GM18868 (cell line): ENCODE measurements around the gene FGGY.
A peak's percentile ranks its signal among the peaks of the same experiment; 100 is the strongest.
"Not testable (repeated sequence)": the region's sequence is repeated elsewhere in the genome, so short reads cannot be mapped to it uniquely, and the experiment has no call there.

ENCODE experiments used
- ATAC-seq: cut with Tn5 transposase; IDR thresholded peaks from one replicate; pipeline ENCODE4 v1.9.1; 2021; ENCODE audit warnings: mild to moderate bottlenecking, moderate library complexity; ENCODE audit not compliant: unreplicated experiment

The FGGY gene

GRCh38 chr1:59538476-59538875 lies 241.6 kb downstream of the FGGY start:
- ATAC-seq: not testable (repeated sequence)

DNA sequence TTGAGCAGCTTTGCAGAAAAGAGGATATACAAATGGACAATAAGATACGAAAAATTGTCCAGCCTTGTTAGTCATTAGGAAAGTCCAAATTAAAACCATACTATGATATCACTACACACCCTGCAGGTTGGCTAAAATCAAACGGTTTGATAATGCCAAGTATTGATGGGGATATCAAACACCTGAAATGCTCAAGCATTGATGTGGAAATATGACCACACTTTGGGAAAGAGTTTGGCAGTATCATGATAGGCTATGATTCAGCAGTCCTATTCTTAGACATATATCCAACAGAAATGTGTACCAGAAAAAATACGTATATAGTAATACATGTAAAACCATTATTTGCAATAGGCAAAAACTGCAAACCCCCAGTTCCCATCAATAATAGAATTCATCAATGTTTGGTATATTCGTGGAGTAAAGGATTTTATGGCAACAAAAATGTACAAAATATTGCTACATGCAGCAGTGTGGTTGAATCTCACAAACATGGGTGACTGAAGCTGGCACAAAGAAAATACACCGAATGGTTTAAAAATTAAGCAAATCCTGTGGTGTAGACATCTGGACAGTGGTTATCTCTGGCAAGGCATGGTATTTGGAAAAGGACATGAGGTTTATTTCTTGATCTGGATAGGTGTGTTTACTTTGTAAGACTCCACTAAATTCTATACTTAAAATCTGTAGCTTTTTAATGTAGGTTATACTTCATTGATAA lies 243.2 kb downstream of the FGGY start:
- ATAC-seq: no peak

DNA sequence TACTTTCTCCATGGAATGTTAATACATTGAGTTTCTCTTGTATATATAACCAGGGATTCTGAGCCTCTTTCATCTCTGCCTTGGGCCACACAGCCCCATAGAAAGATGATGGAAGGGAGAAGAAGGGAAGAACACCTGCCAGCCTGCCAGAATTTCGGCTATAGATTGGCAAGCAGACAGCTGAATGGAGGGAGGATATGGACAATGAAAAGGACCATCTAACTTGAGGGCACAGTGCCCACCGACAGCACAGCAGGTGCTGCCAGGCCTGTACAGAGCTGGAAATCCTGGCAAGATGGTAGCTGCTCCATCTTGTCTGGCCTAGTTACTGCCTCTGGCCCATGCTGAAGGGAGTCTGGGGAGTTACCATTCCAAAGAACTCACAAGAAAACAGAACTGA lies 244.3 kb downstream of the FGGY start:
- no peak for ATAC-seq

DNA sequence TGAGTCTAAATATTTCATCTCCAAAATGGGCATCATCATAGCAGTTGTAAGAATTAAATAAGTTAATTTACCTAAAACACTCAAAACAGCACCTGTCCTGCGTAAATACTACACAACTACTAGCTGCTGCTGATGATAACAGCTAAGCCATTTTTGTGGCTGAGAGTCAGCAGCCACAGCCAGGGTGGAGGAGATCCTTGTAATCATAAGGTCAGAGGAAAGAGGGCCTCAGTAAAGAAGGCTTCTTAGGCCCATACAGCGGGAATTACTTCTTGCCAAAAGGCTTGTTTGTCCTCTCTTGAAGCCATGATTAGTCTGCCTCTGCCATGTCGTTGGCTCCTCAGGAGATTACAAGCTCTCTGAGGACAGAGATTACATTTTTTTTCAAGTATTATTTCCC lies 245.0 kb downstream of the FGGY start:
- no peak for ATAC-seq

- ATAC-seq: no peak
Observed at GRCh38 chr1:59543211-59543668, 246.3 kb downstream of the FGGY start.

DNA sequence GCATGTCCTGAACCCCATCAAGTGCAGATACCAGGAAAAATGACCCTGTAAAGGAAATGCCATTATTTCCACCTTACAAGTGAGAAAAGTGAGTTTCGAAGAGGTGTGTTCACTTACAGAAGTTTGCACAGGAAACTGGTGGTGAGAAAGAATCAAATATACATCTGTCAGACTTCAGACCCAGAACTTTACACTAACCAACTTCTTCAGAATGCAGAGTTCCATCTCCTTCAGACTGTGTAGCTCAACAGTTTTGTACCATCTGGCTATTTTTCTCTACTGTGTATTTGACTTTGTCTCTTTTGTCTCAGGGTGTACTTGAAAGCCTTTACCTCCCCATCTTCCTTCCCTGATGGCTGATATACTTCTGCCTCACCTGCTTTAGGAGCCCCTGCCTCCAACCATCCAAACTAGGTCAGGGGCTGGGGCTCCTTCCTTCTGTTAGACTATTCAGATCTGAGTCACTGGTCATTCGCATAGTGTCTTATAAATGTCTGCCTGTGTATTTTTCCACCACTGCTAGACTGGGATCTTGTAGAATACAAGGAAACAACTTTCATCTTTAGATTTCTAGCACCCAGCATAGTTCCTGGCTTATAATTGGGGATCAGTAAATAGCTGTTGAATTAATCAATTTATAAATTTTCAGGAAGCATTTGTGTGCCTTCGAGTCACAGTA lies 247.9 kb downstream of the FGGY start:
- no peak for ATAC-seq

- no peak for ATAC-seq
Observed at GRCh38 chr1:59545830-59546229, 248.9 kb downstream of the FGGY start.

- no peak for ATAC-seq
Observed at GRCh38 chr1:59549066-59549837, 252.4 kb downstream of the FGGY start.

- no peak for ATAC-seq
Observed at GRCh38 chr1:59549903-59550302, 253.0 kb downstream of the FGGY start.

GRCh38 chr1:59552007-59552406 lies 255.1 kb downstream of the FGGY start:
- ATAC-seq: no peak

DNA sequence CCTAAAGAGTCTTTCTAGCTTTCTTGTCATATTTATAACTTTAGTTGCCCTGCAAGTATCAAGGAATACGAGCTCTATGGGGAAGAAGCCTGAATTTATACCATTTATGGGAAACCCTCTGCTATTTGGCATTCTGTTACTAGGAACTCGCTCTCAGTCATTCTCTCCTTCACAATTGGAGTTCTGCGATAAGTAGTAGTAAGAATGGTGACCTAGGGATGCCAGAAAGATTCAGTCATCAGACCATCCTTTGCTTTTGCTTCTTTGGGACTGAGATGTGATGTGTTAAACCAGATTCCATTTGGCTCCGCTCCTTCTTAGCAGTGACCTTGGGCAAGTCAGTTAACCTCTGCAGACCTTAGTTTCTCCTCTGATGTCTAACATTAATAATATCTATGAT lies 256.5 kb downstream of the FGGY start:
- ATAC-seq: no peak

- ATAC-seq: no peak
Observed at GRCh38 chr1:59554011-59554663, 257.2 kb downstream of the FGGY start.

- no peak for ATAC-seq
Observed at GRCh38 chr1:59554752-59555151, 257.9 kb downstream of the FGGY start.

DNA sequence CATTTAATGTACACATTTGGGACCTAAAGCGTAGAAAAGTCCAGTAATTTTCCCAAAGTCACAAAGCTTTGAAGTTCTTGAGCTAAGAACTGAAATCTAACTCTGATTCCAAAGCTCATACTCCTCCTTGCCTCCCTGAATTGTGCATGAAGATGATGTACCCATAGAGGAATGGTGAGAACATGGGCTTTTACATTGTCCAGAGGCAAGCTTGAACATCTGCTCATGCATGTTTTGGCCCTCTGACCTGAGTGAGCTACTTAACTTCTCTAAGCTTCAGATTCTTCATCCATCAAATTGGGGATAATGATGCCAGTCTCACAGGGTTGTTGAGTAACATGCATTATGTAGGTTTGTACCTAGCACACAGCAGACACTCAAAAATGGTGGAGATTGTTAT lies 259.5 kb downstream of the FGGY start:
- no peak for ATAC-seq

DNA sequence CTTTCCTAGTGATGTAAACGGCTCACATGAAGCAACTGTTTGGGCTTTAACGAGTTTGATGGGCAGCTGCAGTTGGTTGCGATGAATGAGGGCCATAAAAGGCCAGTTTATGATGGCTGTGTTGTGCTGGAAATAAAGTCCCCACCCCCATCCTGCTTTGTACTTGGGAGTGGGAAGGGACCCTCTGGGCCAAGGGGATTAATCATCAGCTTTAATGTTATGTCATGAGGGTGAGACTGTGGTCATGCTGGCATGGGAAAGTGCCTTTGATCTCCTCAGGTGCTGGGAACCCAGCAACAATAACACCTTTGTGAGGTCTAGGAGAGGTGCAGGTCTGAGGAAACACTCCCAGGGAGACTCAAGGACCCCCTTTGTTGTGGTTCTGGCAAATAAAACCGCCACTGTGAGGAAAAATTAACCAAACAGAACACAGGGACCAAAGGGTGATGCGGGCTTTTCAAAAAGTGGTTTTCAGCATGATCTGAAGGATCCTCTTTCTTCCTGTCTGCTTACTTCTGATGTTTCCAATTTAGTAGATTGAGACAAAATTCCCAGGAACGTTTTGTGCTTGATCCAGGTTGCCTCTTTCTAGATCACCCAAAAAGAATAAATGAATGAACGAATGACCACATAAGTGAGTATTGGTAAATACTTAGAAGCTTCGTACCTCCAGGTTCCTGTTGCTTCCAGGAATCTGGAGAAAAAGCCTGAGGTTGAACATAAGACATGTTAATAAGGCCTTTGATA lies 260.1 kb downstream of the FGGY start:
- ATAC-seq: no peak

- no peak for ATAC-seq
Observed at GRCh38 chr1:59557549-59557885, 260.6 kb downstream of the FGGY start.

DNA sequence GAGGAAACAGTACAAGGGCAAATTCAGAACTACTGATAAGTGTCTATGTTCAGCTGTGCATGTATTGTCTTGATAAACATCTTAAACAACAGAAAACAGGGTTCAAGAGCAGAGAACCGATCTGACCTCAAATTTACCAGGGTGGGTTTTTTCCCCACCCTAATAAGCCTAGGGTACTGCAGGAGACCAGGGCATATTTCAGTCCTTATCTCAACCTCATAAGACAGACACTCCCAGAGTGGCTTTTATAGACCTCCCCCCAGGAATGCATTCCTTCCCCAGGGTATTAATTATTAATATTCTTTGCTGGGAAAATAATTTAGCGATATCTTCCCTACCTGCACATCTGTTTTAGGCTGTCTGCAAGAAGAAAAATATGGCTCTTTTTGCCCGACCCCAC lies 261.7 kb downstream of the FGGY start:
- ATAC-seq: not testable (repeated sequence)

GRCh38 chr1:59560807-59561450 lies 264.0 kb downstream of the FGGY start:
- ATAC-seq: peak; percentile 76

GRCh38 chr1:59561796-59562195 lies 264.9 kb downstream of the FGGY start:
- ATAC-seq: no peak

DNA sequence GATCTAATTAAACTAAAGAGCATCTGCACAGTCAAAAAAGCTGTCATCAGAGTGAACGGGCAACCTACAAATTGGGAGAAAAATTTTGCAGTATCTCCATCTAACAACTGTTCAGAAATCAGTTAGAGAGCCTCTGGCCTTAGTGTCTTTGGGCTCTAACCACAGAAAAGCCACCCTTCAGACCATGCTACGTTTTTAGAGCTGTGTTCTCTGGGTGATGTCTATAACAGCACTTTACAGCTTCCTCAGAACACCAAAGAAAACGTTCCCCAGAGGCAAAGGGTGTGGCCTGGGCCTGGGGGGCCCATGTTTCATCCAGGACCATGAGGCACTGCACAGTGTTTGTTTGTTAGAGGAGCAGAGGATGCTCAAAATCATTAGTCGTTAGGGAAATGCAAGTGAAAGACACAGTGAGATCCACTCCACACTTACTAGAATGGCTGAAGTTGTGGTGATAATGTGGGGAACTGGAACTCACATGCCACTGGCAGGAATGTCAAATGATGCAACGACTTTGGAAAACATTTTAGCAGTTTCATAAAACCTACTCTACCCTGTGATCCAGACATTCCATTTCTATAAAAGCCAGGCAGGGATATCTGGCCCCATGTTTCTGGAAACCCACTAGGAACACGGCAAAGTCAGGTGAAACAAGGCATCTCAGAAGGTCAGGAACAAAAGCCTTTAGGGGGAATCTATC lies 267.4 kb downstream of the FGGY start:
- no peak for ATAC-seq
